Measurements from ENCODE around the gene CFAP100. TPM values are rescaled to one million over a fixed set of nuclear protein-coding genes. Genes with fewer than 3 reads are reported as not detected.

Gene CFAP100
- total RNA-seq, 2 donors from 2014 or later: 0.44 to 0.66 TPM

- H3K4me3 Mint-ChIP-seq: no peak overlapping the region
- no peak for TF ChIP-seq CTCF (conservative IDR thresholded peaks at IDR 0.05)
- DNase-seq: no peak
- H3K36me3 Mint-ChIP-seq (ENCODE audit: low read depth): peaks cover 10% of the 10 kb centered on the region
- WGBS, 2 experiments (ENCODE audit: insufficient coverage in 1 of 2, insufficient read length in 1 of 2): 92 to 97% methylated on average over 3 to 10 of the region's 10 CpGs
- Histone ChIP-seq H3K4me1 (ENCODE audit: control insufficient read depth, insufficient read depth, low read length) (peaks cover 4% of the 10 kb centered on the region), H3K27me3 (ENCODE audit: control insufficient read depth, insufficient read depth, low read length, poor library complexity, severe bottlenecking) (no peaks in the 10 kb centered on the region), H3K4me3 (ENCODE audit: low read length) (no peak overlapping the region), H3K36me3 (ENCODE audit: control insufficient read depth, insufficient read depth, low read length) (no peaks in the 10 kb centered on the region), H3K27ac (ENCODE audit: low read depth, low read length) (no peak overlapping the region), H3K9me3 (ENCODE audit: control insufficient read depth, low read length) (no peaks in the 10 kb centered on the region), H3K9ac (ENCODE audit: extremely low read depth, low read length, poor library complexity, severe bottlenecking) (no peak overlapping the region)
- H3K27me3 Mint-ChIP-seq (ENCODE audit: insufficient read depth): no peaks in the 10 kb centered on the region
- H3K27ac Mint-ChIP-seq: no peak overlapping the region
- peaks cover 6% of the 10 kb centered on the region for H3K4me1 Mint-ChIP-seq
- no peaks in the 10 kb centered on the region for H3K9me3 Mint-ChIP-seq
These were observed 43.5 kb upstream of the CFAP100 start for GRCh38 chr3:126351086-126351770.

- H3K4me3 Mint-ChIP-seq: no peak overlapping the region
- H3K4me1 ChIP-seq (ENCODE audit: control insufficient read depth, insufficient read depth, low read length): peaks cover 4% of the 10 kb centered on the region
- H3K4me3 ChIP-seq (ENCODE audit: low read length): no peak overlapping the region
- H3K27ac ChIP-seq (ENCODE audit: low read depth, low read length): no peak overlapping the region
- no peaks in the 10 kb centered on the region for H3K27me3 ChIP-seq (ENCODE audit: control insufficient read depth, insufficient read depth, low read length, poor library complexity, severe bottlenecking)
- H3K27me3 Mint-ChIP-seq (ENCODE audit: insufficient read depth): no peaks in the 10 kb centered on the region
- H3K36me3 Mint-ChIP-seq (ENCODE audit: low read depth): peaks cover 10% of the 10 kb centered on the region
- H3K4me1 Mint-ChIP-seq: peaks cover 6% of the 10 kb centered on the region
- H3K9me3 Mint-ChIP-seq: no peaks in the 10 kb centered on the region
- WGBS, 2 experiments (ENCODE audit: insufficient coverage in 1 of 2, insufficient read length in 1 of 2): 94 to 97% methylated on average over 16 to 18 of the region's 18 CpGs
- no peak overlapping the region for H3K9ac ChIP-seq (ENCODE audit: extremely low read depth, low read length, poor library complexity, severe bottlenecking)
- TF ChIP-seq CTCF (conservative IDR thresholded peaks at IDR 0.05): peak; percentile 51
- no peaks in the 10 kb centered on the region for H3K36me3 ChIP-seq (ENCODE audit: control insufficient read depth, insufficient read depth, low read length)
- no peak overlapping the region for H3K27ac Mint-ChIP-seq
- DNase-seq: no peak
- no peaks in the 10 kb centered on the region for H3K9me3 ChIP-seq (ENCODE audit: control insufficient read depth, low read length)
These were observed 42.8 kb upstream of the CFAP100 start for GRCh38 chr3:126351771-126352475.

DNA sequence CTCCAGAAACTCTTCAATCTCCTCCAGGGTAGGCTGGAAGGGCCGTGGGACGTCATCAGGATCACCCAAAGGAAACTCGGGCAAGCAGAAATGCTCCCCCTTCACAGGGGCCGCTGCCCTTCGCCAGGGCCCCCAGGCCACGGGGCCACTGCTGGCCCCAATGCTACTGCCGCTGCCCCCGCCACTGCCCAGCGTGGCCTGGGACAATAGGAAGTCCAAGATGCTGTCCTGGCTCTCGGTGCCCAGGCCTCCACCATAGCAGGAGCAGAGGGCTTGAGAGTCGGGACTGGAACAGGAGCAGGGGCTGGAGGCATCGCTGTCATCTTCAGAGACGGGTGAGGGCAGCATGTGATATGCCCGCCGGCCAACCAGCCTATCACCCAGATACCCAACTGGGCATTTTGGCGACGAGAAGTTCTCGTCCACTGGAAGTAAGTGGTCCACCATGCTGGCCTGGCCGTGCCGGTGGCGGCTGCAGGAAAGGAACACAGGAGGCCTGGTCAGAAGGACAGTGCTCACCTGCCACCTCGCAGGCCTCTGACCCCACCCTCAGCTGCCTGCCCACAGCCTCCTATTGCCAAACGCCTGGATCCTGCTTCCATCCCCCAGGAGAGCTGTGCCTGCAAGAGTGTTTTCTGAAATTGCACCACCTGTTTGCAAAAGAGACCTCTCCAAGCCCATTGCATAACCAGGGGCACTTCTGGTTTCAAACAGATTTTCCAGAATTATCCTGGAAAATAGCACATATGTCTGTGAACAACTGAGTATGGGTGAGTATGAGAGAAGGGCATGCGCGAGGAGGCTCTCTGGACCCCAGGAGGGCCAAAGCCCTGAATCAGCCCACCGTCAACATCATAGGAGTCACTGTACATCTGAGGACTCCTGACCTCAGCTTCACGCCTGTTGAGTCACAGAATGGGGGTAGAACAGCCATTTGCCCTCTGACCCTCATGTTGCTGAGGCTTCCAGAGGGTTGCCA, 41.9 kb upstream of the CFAP100 start:
- H3K4me3 Mint-ChIP-seq: no peak overlapping the region
- Histone ChIP-seq H3K9me3 (ENCODE audit: control insufficient read depth, low read length) (no peaks in the 10 kb centered on the region), H3K4me1 (ENCODE audit: control insufficient read depth, insufficient read depth, low read length) (peaks cover 4% of the 10 kb centered on the region), H3K27ac (ENCODE audit: low read depth, low read length) (no peak overlapping the region), H3K36me3 (ENCODE audit: control insufficient read depth, insufficient read depth, low read length) (no peaks in the 10 kb centered on the region), H3K4me3 (ENCODE audit: low read length) (no peak overlapping the region), H3K9ac (ENCODE audit: extremely low read depth, low read length, poor library complexity, severe bottlenecking) (no peak overlapping the region), H3K27me3 (ENCODE audit: control insufficient read depth, insufficient read depth, low read length, poor library complexity, severe bottlenecking) (no peaks in the 10 kb centered on the region)
- peaks cover 6% of the 10 kb centered on the region for H3K4me1 Mint-ChIP-seq
- no peak for TF ChIP-seq CTCF (conservative IDR thresholded peaks at IDR 0.05)
- no peaks in the 10 kb centered on the region for H3K27me3 Mint-ChIP-seq (ENCODE audit: insufficient read depth)
- no peak overlapping the region for H3K27ac Mint-ChIP-seq
- no peak for DNase-seq
- WGBS, 2 experiments (ENCODE audit: insufficient coverage in 1 of 2, insufficient read length in 1 of 2): 91 to 94% methylated on average over 17 to 27 of the region's 27 CpGs
- peaks cover 10% of the 10 kb centered on the region for H3K36me3 Mint-ChIP-seq (ENCODE audit: low read depth)
- H3K9me3 Mint-ChIP-seq: no peaks in the 10 kb centered on the region
